Loucy (cell line): ENCODE measurements around the gene TTC13.

Experiments used
- H2AFZ ChIP-seq: fragments of 200-600 bp; sonication (generic); 2 replicates; pipeline ENCODE4 v1.6.0; 2016; ENCODE audit warnings: antibody characterized with exemption, mild to moderate bottlenecking, low read length, moderate library complexity
- H3F3A ChIP-seq: fragments of 200-600 bp; 2 replicates; pipeline ENCODE4 v1.6.0; 2016; ENCODE audit warnings: antibody characterized with exemption, low read depth, mild to moderate bottlenecking
- H3K27me3 ChIP-seq: fragments of 200-600 bp; sonication (generic); 2 replicates; pipeline ENCODE4 v1.6.1; 2014; ENCODE audit warnings: low read length, mild to moderate bottlenecking; ENCODE audit not compliant: insufficient read depth, poor library complexity, severe bottlenecking
- H3K36me3 ChIP-seq: fragments of 200-600 bp; sonication (generic); 2 replicates; pipeline ENCODE4 v1.6.1; 2016; ENCODE audit warnings: low read length; ENCODE audit not compliant: insufficient read depth
- H3K4me1 ChIP-seq: fragments of 200-600 bp; sonication (generic); 2 replicates; pipeline ENCODE4 v1.5.1; 2014; ENCODE audit warnings: low read length, mild to moderate bottlenecking; ENCODE audit not compliant: insufficient read depth, poor library complexity, severe bottlenecking
- H3K4me2 ChIP-seq: fragments of 200-600 bp; sonication (generic); 2 replicates; pipeline ENCODE4 v1.6.0; 2014; ENCODE audit warnings: antibody characterized with exemption, low read length, low read depth, mild to moderate bottlenecking; ENCODE audit not compliant: poor library complexity, severe bottlenecking
- H3K4me3 ChIP-seq: fragments of 200-600 bp; sonication (generic); 2 replicates; pipeline ENCODE4 v1.5.1; 2014; ENCODE audit warnings: low read length, mild to moderate bottlenecking, mixed read lengths; ENCODE audit not compliant: poor library complexity, severe bottlenecking
- H3K79me2 ChIP-seq: fragments of 200-600 bp; sonication (generic); 2 replicates; pipeline ENCODE4 v1.6.1; 2014; ENCODE audit warnings: low read length; ENCODE audit not compliant: insufficient read depth
- H3K9ac ChIP-seq: fragments of 200-600 bp; sonication (generic); 2 replicates; pipeline ENCODE4 v1.6.0; 2014; ENCODE audit warnings: mild to moderate bottlenecking, low read depth, low read length, moderate library complexity; ENCODE audit not compliant: poor library complexity, severe bottlenecking
- H3K9me2 ChIP-seq: fragments of 200-600 bp; sonication (generic); replicated peaks from 2 replicates; pipeline ENCODE4 v1.6.1; 2016; ENCODE audit warnings: low read depth, low read length, mixed read lengths
- H3K9me3 ChIP-seq: fragments of 200-600 bp; sonication (generic); 2 replicates; pipeline ENCODE4 v1.6.1; 2014; ENCODE audit warnings: mild to moderate bottlenecking, antibody characterized with exemption, low read length, low read depth; ENCODE audit not compliant: insufficient read depth
- H4K20me1 ChIP-seq: fragments of 200-600 bp; sonication (generic); 2 replicates; pipeline ENCODE4 v1.6.0; 2014; ENCODE audit warnings: antibody characterized with exemption, low read length, mild to moderate bottlenecking; ENCODE audit not compliant: insufficient read depth, poor library complexity, severe bottlenecking
- EZH2phosphoT487 ChIP-seq: fragments of 200-600 bp; IDR thresholded peaks from 2 replicates; pipeline ENCODE4 v1.6.1; 2018; ENCODE audit warnings: antibody characterized with exemption, mild to moderate bottlenecking, moderate library complexity, borderline replicate concordance
- TF ChIP-seq, protein P1 (sequence below): fragments of 200-600 bp; sonication (generic); conservative IDR thresholded peaks from 2 replicates; pipeline ENCODE4 v1.5.1; 2014; ENCODE audit warnings: mild to moderate bottlenecking, antibody characterized with exemption, low read length

The TTC13 gene

GRCh38 chr1:230864441-230864840 lies 114.2 kb downstream of the TTC13 start:
- no peak for TF ChIP-seq EZH2phosphoT487
- TF ChIP-seq, protein P1, sequence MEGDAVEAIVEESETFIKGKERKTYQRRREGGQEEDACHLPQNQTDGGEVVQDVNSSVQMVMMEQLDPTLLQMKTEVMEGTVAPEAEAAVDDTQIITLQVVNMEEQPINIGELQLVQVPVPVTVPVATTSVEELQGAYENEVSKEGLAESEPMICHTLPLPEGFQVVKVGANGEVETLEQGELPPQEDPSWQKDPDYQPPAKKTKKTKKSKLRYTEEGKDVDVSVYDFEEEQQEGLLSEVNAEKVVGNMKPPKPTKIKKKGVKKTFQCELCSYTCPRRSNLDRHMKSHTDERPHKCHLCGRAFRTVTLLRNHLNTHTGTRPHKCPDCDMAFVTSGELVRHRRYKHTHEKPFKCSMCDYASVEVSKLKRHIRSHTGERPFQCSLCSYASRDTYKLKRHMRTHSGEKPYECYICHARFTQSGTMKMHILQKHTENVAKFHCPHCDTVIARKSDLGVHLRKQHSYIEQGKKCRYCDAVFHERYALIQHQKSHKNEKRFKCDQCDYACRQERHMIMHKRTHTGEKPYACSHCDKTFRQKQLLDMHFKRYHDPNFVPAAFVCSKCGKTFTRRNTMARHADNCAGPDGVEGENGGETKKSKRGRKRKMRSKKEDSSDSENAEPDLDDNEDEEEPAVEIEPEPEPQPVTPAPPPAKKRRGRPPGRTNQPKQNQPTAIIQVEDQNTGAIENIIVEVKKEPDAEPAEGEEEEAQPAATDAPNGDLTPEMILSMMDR = no peak
- Histone ChIP-seq H3K4me2 (peak overlapping the region; percentile 96), H3K9me2 (no peaks in the 10 kb centered on the region), H3K9me3 (no peaks in the 10 kb centered on the region), H3K79me2 (peaks cover 45% of the 10 kb centered on the region), H3K4me3 (peak overlapping the region; percentile 10), H4K20me1 (peaks cover 24% of the 10 kb centered on the region), H3K4me1 (peaks cover 54% of the 10 kb centered on the region), H3K9ac (no peak overlapping the region), H3K27me3 (no peaks in the 10 kb centered on the region), H3F3A (no peaks in the 10 kb centered on the region), H2AFZ (no peak overlapping the region), H3K36me3 (no peaks in the 10 kb centered on the region)

DNA sequence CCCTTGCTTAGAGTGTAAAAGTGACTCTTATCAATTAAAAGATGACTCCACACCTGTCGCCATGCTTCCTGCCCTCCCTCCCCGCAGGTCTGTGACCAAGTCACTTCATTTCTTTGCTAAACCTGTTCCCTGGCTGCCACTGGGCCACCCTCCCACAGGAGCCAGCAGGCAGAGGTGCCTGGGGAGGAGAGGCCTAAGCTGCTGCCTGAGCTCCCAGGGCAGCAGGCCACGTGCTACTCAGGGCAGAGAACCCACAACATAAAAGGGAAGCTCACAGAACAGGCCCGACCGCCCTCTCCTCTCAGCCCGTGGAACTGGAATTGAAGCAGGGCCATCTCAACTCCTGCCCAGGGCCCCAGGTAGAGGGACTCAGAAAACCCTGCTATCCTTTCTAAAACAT lies 115.2 kb downstream of the TTC13 start:
- Histone ChIP-seq H3K4me3 (peak overlapping the region; percentile 24), H3K36me3 (no peaks in the 10 kb centered on the region), H3K4me1 (peaks cover 51% of the 10 kb centered on the region), H3K9me2 (no peaks in the 10 kb centered on the region), H3K9ac (peak overlapping the region; percentile 43), H4K20me1 (peaks cover 24% of the 10 kb centered on the region), H3K9me3 (no peaks in the 10 kb centered on the region), H3F3A (no peaks in the 10 kb centered on the region), H3K27me3 (no peaks in the 10 kb centered on the region), H2AFZ (no peak overlapping the region), H3K4me2 (peak overlapping the region; percentile 96), H3K79me2 (peaks cover 50% of the 10 kb centered on the region)
- TF ChIP-seq, protein P1 = no peak
- TF ChIP-seq EZH2phosphoT487 = no peak

GRCh38 chr1:230861970-230862595 lies 116.6 kb downstream of the TTC13 start:
- no peaks in the 10 kb centered on the region for H3K36me3 ChIP-seq
- H3K79me2 ChIP-seq = peaks cover 39% of the 10 kb centered on the region
- no peaks in the 10 kb centered on the region for H3K27me3 ChIP-seq
- no peak overlapping the region for H3K4me2 ChIP-seq
- H3F3A ChIP-seq = no peaks in the 10 kb centered on the region
- H3K9me2 ChIP-seq = no peaks in the 10 kb centered on the region
- H3K9ac ChIP-seq = no peak overlapping the region
- TF ChIP-seq, protein P1 = no peak
- no peak for TF ChIP-seq EZH2phosphoT487
- H4K20me1 ChIP-seq = peaks cover 19% of the 10 kb centered on the region
- H2AFZ ChIP-seq = no peak overlapping the region
- H3K4me1 ChIP-seq = peaks cover 41% of the 10 kb centered on the region
- H3K9me3 ChIP-seq = no peaks in the 10 kb centered on the region
- no peak overlapping the region for H3K4me3 ChIP-seq
